ENCODE data around the gene LTBP1. TPM values are rescaled to one million over a fixed set of nuclear protein-coding genes. Genes with fewer than 3 reads are reported as not detected.

Gene LTBP1
- polyA plus RNA-seq, 2 donors: 4.3 to 13.9 TPM

DNA sequence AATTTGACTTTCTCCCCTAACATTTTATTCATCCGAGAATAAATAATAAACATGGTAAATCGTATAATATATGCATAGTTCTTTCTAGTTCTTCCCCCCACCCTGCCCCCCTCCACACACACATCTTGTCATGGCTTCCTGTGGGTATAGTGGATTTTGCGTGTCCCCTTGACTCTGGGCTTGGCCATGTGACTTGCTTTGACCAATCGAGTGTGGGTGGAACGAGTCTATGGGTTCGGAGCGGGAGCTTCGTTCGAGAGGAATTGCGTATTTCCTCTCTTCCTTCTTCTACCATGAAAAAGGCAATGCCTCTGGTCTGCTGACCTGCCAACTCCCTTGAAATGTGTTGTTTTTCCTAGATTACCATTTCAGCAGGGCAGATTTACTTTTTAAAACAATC, 175.2 kb downstream of the LTBP1 start:
- Histone ChIP-seq H3K36me3 (ENCODE audit: control insufficient read depth in 2 of 2, insufficient read depth in 2 of 2, low read length in 1 of 2) (no peaks in the 10 kb centered on the region), H3K4me1 (ENCODE audit: control insufficient read depth in 2 of 2, insufficient read depth in 2 of 2, low read length in 1 of 2) (no peaks in the 10 kb centered on the region), H3K4me3 (ENCODE audit: low read depth in 1 of 2, low read length in 2 of 2) (no peak overlapping the region), H3K9me3 (ENCODE audit: control insufficient read depth in 2 of 2, insufficient read depth in 1 of 2, low read depth in 1 of 2, low read length in 1 of 2) (no peaks in the 10 kb centered on the region), H3K27me3 (ENCODE audit: control insufficient read depth in 1 of 2, insufficient read depth in 2 of 2, low read length in 2 of 2) (no peaks in the 10 kb centered on the region), H3K27ac (ENCODE audit: low read depth in 2 of 2, low read length in 1 of 2) (no peak overlapping the region)
- WGBS, 2 donors: 93 to 97% methylated on average over 10 of the region's 10 CpGs

DNA sequence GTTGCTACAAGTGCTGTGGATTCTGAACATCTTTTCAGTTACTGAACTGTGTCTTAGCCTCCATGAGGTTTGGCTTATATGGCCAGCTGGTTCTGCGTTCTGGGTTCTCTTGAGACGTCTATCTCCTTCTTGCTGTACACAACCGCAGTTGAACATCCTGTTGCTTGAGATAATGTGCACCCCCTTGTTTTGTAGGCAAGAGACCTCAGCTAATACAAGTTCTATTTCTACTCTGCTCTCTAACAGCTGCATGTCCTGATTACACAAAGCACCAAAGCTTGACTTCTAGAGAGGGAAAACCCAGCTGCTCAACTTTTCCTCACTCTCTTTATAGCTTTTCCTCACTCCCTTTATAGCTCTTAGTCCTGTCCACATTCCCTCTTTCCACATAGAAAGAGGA, 176.0 kb downstream of the LTBP1 start:
- no peaks in the 10 kb centered on the region for H3K9me3 ChIP-seq (ENCODE audit: control insufficient read depth in 2 of 2, insufficient read depth in 1 of 2, low read depth in 1 of 2, low read length in 1 of 2)
- 82 to 94% methylated on average over 3 of the region's 3 CpGs for WGBS, 2 donors
- no peak overlapping the region for H3K27ac ChIP-seq (ENCODE audit: low read depth in 2 of 2, low read length in 1 of 2)
- H3K4me1 ChIP-seq (ENCODE audit: control insufficient read depth in 2 of 2, insufficient read depth in 2 of 2, low read length in 1 of 2): no peaks in the 10 kb centered on the region
- H3K4me3 ChIP-seq (ENCODE audit: low read depth in 1 of 2, low read length in 2 of 2): no peak overlapping the region
- H3K36me3 ChIP-seq (ENCODE audit: control insufficient read depth in 2 of 2, insufficient read depth in 2 of 2, low read length in 1 of 2): no peaks in the 10 kb centered on the region
- H3K27me3 ChIP-seq (ENCODE audit: control insufficient read depth in 1 of 2, insufficient read depth in 2 of 2, low read length in 2 of 2): no peaks in the 10 kb centered on the region

DNA sequence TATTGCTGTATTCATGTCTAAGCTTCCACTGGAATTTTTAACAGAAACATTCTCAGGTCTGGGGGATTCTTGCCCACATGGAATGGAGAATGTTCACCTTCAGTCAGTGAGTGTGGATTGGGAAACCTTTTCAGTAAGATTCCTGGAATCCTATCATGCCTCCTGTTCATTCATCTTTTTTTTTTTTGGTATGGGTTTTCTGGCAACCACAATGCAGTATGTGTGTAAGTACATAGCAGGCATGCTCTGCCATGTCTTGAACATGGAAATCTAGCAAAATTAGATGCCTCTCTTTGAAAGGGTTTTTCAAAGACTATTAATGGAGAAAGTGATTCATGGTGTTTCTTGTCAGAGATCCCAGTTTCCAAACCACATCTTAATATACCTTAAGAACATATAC, 176.5 kb downstream of the LTBP1 start:
- no peaks in the 10 kb centered on the region for H3K9me3 ChIP-seq (ENCODE audit: control insufficient read depth in 2 of 2, insufficient read depth in 1 of 2, low read depth in 1 of 2, low read length in 1 of 2)
- H3K27ac ChIP-seq (ENCODE audit: low read depth in 2 of 2, low read length in 1 of 2): no peak overlapping the region
- H3K27me3 ChIP-seq (ENCODE audit: control insufficient read depth in 1 of 2, insufficient read depth in 2 of 2, low read length in 2 of 2): no peaks in the 10 kb centered on the region
- no peaks in the 10 kb centered on the region for H3K36me3 ChIP-seq (ENCODE audit: control insufficient read depth in 2 of 2, insufficient read depth in 2 of 2, low read length in 1 of 2)
- H3K4me3 ChIP-seq (ENCODE audit: low read depth in 1 of 2, low read length in 2 of 2): no peak overlapping the region
- H3K4me1 ChIP-seq (ENCODE audit: control insufficient read depth in 2 of 2, insufficient read depth in 2 of 2, low read length in 1 of 2): no peaks in the 10 kb centered on the region

DNA sequence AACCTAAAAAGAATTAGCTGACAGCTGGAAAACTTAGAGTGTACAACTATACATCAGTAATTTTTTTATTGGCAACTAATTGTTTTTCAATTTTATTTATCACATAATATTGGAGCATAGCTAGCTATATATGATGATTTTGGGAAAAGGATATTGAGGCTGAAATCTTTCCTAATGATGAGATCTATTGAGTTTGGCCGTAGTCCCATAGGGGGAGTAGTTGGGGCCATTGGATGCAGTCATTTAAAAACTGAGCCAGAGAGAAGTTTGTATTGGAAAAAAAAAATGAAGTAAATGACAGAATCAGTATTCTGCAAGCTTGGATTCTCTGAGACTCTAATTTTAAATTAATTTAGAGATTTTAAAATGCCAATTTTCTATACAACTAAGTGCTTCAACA, 179.8 kb downstream of the LTBP1 start:
- WGBS, 2 donors: 88 to 94% methylated on average over 1 of the region's 1 CpG
- H3K4me1 ChIP-seq (ENCODE audit: control insufficient read depth in 2 of 2, insufficient read depth in 2 of 2, low read length in 1 of 2): no peaks in the 10 kb centered on the region
- no peaks in the 10 kb centered on the region for H3K9me3 ChIP-seq (ENCODE audit: control insufficient read depth in 2 of 2, insufficient read depth in 1 of 2, low read depth in 1 of 2, low read length in 1 of 2)
- no peak overlapping the region for H3K27ac ChIP-seq (ENCODE audit: low read depth in 2 of 2, low read length in 1 of 2)
- H3K36me3 ChIP-seq (ENCODE audit: control insufficient read depth in 2 of 2, insufficient read depth in 2 of 2, low read length in 1 of 2): no peaks in the 10 kb centered on the region
- H3K27me3 ChIP-seq (ENCODE audit: control insufficient read depth in 1 of 2, insufficient read depth in 2 of 2, low read length in 2 of 2): no peaks in the 10 kb centered on the region
- no peak overlapping the region for H3K4me3 ChIP-seq (ENCODE audit: low read depth in 1 of 2, low read length in 2 of 2)

DNA sequence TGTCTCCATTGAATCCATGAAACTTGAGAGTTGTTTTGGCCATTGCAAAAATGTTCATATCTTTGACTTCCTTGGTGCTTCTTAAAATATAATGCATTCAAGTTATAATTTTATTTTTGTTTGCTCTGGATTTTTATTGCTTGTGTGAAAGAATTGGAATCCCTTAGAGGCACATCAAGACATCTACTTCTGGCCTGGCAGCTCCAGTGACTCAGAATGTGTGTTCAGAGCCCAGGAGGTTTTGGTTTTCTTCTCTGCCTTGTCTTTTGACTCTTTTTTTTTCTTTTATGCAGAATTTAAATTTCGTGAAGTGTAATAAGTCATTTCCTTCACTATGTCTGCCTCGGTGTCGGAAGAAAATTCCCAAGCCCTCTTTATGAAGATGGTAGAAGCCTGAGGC, 180.2 kb downstream of the LTBP1 start:
- Histone ChIP-seq H3K27me3 (ENCODE audit: control insufficient read depth in 1 of 2, insufficient read depth in 2 of 2, low read length in 2 of 2) (no peaks in the 10 kb centered on the region), H3K4me1 (ENCODE audit: control insufficient read depth in 2 of 2, insufficient read depth in 2 of 2, low read length in 1 of 2) (no peaks in the 10 kb centered on the region), H3K9me3 (ENCODE audit: control insufficient read depth in 2 of 2, insufficient read depth in 1 of 2, low read depth in 1 of 2, low read length in 1 of 2) (no peaks in the 10 kb centered on the region), H3K27ac (ENCODE audit: low read depth in 2 of 2, low read length in 1 of 2) (no peak overlapping the region), H3K4me3 (ENCODE audit: low read depth in 1 of 2, low read length in 2 of 2) (no peak overlapping the region), H3K36me3 (ENCODE audit: control insufficient read depth in 2 of 2, insufficient read depth in 2 of 2, low read length in 1 of 2) (no peaks in the 10 kb centered on the region)
- WGBS, 2 donors: 37 to 53% methylated on average over 3 of the region's 3 CpGs

DNA sequence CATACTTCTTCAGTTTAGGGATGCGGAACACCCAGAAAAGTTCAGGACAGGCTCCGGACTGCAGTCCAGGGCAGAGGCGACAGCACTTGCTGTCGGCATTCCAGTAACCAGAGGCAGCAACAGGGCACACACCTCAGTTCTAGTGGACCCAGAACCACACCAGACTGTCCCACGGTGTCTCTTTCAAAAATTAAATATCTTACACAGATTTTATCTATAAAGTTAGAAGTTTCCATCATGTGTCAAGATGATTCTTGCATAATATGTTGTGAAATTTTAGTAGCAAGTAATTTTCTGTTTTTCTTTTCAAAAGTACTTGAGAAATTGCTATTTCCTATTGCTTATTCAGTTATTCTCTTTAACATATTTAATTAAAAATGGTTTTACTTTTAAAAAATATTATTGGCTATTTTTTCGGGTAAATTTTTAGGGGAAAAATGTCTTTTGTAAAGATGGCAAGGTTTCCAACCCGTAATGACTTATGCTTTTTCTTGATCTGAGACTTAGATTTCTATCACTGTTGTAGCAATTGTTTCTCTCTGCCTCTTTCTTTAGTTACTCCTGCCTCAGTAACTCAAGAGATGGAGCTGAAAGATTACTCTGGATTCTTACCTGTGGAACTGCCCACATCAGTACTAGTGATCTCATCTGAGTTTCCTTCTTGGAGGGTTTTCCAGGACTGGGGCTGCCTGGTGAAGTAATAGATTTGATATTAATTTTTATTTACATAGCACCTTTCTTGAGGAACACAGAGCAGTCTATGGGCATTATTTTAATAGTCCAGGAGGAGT, 182.7 kb downstream of the LTBP1 start:
- Histone ChIP-seq H3K27ac (ENCODE audit: low read depth in 2 of 2, low read length in 1 of 2) (no peak overlapping the region), H3K27me3 (ENCODE audit: control insufficient read depth in 1 of 2, insufficient read depth in 2 of 2, low read length in 2 of 2) (no peaks in the 10 kb centered on the region), H3K4me1 (ENCODE audit: control insufficient read depth in 2 of 2, insufficient read depth in 2 of 2, low read length in 1 of 2) (no peaks in the 10 kb centered on the region), H3K4me3 (ENCODE audit: low read depth in 1 of 2, low read length in 2 of 2) (no peak overlapping the region), H3K36me3 (ENCODE audit: control insufficient read depth in 2 of 2, insufficient read depth in 2 of 2, low read length in 1 of 2) (no peaks in the 10 kb centered on the region), H3K9me3 (ENCODE audit: control insufficient read depth in 2 of 2, insufficient read depth in 1 of 2, low read depth in 1 of 2, low read length in 1 of 2) (no peaks in the 10 kb centered on the region)
- WGBS, 2 donors: 90 to 94% methylated on average over 7 of the region's 7 CpGs

DNA sequence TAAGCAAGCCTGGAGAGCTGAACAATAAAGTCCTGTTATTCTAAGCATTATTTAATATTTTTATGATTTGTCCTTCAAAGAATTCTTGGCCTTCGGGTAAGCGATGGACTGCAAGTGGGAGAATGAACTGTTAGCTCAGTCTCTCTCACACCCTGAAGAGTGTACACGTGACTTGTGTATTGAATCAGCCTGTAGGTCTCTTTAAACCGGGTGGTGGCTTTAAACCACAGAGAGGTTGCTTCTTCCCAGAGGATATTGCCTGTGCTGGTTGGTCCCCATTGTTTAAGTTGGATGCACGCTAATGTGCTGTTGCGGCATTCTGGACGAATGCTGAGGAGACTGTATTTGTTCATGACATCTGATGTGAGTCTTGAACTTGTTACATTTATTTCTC, 183.3 kb downstream of the LTBP1 start:
- Histone ChIP-seq H3K36me3 (ENCODE audit: control insufficient read depth in 2 of 2, insufficient read depth in 2 of 2, low read length in 1 of 2) (no peaks in the 10 kb centered on the region), H3K27ac (ENCODE audit: low read depth in 2 of 2, low read length in 1 of 2) (no peak overlapping the region)

DNA sequence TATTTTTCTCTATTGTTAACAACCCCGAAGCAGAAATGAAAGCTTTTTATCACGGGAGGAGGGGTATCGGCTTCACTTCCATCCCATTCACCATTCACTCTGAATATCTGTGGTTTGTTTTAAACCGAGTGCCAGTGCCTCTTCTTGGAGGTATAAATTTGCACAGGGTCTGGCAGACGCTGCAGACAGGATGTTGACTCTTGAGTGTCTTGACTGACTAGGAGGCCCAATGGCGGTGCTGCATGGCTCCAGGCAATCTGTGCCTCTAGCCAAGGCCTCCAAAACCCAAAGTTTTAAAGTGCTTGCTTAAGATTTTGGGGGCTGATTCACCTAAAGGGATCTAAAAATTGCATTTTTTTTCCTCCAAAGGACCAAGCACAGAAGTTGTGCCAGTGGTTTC, 183.8 kb downstream of the LTBP1 start:
- Histone ChIP-seq H3K4me1 (ENCODE audit: control insufficient read depth in 2 of 2, insufficient read depth in 2 of 2, low read length in 1 of 2) (peaks cover 0 to 3% of the 10 kb centered on the region in 2 donors), H3K36me3 (ENCODE audit: control insufficient read depth in 2 of 2, insufficient read depth in 2 of 2, low read length in 1 of 2) (no peaks in the 10 kb centered on the region), H3K9me3 (ENCODE audit: control insufficient read depth in 2 of 2, insufficient read depth in 1 of 2, low read depth in 1 of 2, low read length in 1 of 2) (no peaks in the 10 kb centered on the region), H3K4me3 (ENCODE audit: low read depth in 1 of 2, low read length in 2 of 2) (no peak overlapping the region), H3K27me3 (ENCODE audit: control insufficient read depth in 1 of 2, insufficient read depth in 2 of 2, low read length in 2 of 2) (no peaks in the 10 kb centered on the region), H3K27ac (ENCODE audit: low read depth in 2 of 2, low read length in 1 of 2) (no peak overlapping the region)
- 70 to 73% methylated on average over 6 of the region's 6 CpGs for WGBS, 2 donors

More for the DNA sequence above, 183.3 kb downstream of the LTBP1 start:
- no peak overlapping the region for H3K4me3 ChIP-seq (ENCODE audit: low read depth in 1 of 2, low read length in 2 of 2)
- H3K9me3 ChIP-seq (ENCODE audit: control insufficient read depth in 2 of 2, insufficient read depth in 1 of 2, low read depth in 1 of 2, low read length in 1 of 2): no peaks in the 10 kb centered on the region
- peaks cover 0 to 3% of the 10 kb centered on the region in 2 donors for H3K4me1 ChIP-seq (ENCODE audit: control insufficient read depth in 2 of 2, insufficient read depth in 2 of 2, low read length in 1 of 2)
- no peaks in the 10 kb centered on the region for H3K27me3 ChIP-seq (ENCODE audit: control insufficient read depth in 1 of 2, insufficient read depth in 2 of 2, low read length in 2 of 2)
- WGBS, 2 donors: 90% methylated on average over 7 of the region's 7 CpGs

DNA sequence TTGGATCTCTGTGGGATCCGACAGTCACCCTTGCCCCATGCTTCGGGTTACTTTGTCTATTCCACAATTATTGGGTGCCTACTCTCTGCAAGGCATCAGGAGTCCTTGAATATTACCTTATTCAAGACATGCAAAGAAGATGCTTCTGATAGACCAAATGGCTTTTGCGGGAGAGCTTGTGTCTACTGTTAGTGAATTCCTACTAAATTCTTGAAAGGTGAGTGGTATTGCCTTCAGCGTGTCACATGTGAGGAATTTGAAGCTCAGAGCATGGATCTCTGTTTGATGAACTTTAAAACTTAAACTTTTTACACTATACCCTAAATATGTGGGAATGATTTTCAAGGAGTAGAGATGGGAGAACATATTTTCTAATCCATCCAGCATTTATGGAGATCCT, 184.4 kb downstream of the LTBP1 start:
- Histone ChIP-seq H3K27me3 (ENCODE audit: control insufficient read depth in 1 of 2, insufficient read depth in 2 of 2, low read length in 2 of 2) (no peaks in the 10 kb centered on the region), H3K36me3 (ENCODE audit: control insufficient read depth in 2 of 2, insufficient read depth in 2 of 2, low read length in 1 of 2) (no peaks in the 10 kb centered on the region), H3K27ac (ENCODE audit: low read depth in 2 of 2, low read length in 1 of 2) (no peak overlapping the region), H3K4me3 (ENCODE audit: low read depth in 1 of 2, low read length in 2 of 2) (no peak overlapping the region), H3K9me3 (ENCODE audit: control insufficient read depth in 2 of 2, insufficient read depth in 1 of 2, low read depth in 1 of 2, low read length in 1 of 2) (no peaks in the 10 kb centered on the region), H3K4me1 (ENCODE audit: control insufficient read depth in 2 of 2, insufficient read depth in 2 of 2, low read length in 1 of 2) (peaks cover 0 to 3% of the 10 kb centered on the region in 2 donors)
- WGBS, 2 donors: 91 to 96% methylated on average over 4 of the region's 4 CpGs

DNA sequence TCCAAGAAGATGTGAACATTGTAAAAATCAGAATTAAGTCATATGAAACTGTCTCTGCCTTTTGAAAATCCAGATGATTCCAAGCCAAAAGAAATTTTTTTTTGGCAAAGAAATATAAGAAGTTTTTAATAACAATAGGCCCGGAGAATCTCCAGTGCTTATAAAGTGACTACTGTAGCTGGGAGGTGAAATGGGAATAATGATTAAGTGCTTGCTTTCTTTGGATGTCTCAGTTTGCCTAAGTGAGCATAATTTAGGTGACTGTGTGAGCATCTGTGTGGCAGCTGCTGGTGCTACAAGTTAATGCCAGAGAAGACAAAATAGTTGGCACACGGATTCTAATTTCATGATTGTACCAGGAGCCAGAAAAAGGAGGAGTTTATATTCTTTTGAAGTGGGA, 185.0 kb downstream of the LTBP1 start:
- no peak overlapping the region for H3K27ac ChIP-seq (ENCODE audit: low read depth in 2 of 2, low read length in 1 of 2)
- no peaks in the 10 kb centered on the region for H3K9me3 ChIP-seq (ENCODE audit: control insufficient read depth in 2 of 2, insufficient read depth in 1 of 2, low read depth in 1 of 2, low read length in 1 of 2)
- no peaks in the 10 kb centered on the region for H3K27me3 ChIP-seq (ENCODE audit: control insufficient read depth in 1 of 2, insufficient read depth in 2 of 2, low read length in 2 of 2)
- 13 to 25% methylated on average over 2 of the region's 2 CpGs for WGBS, 2 donors
- H3K36me3 ChIP-seq (ENCODE audit: control insufficient read depth in 2 of 2, insufficient read depth in 2 of 2, low read length in 1 of 2): no peaks in the 10 kb centered on the region
- H3K4me1 ChIP-seq (ENCODE audit: control insufficient read depth in 2 of 2, insufficient read depth in 2 of 2, low read length in 1 of 2): peaks cover 0 to 3% of the 10 kb centered on the region in 2 donors
- H3K4me3 ChIP-seq (ENCODE audit: low read depth in 1 of 2, low read length in 2 of 2): no peak overlapping the region

Data from esophagus (tissue), 2 donors.